HepG2 (cell line): Measurements from ENCODE around the gene GADD45A.

Experiments used
- BRCA1 ChIP-seq: sonication (generic); formaldehyde crosslinking; IDR thresholded peaks from 2 replicates; pipeline ENCODE4 v1.4.0; 2020; ENCODE audit warnings: missing genetic modification reagents
- PHF20 ChIP-seq: sonication (generic); formaldehyde crosslinking; IDR thresholded peaks from 2 replicates; pipeline ENCODE4 v1.5.0; 2020; ENCODE audit warnings: mild to moderate bottlenecking, missing genetic modification reagents
- SKI ChIP-seq: fragments of 450-650 bp; IDR thresholded peaks from one replicate; pipeline ENCODE4 v1.6.1; 2018; ENCODE audit warnings: mild to moderate bottlenecking; ENCODE audit not compliant: partially characterized antibody
- TF ChIP-seq, protein P1 (sequence below): sonication (generic); formaldehyde crosslinking; IDR thresholded peaks from 2 replicates; pipeline ENCODE4 v1.5.0; 2020; ENCODE audit warnings: mild to moderate bottlenecking, missing genetic modification reagents, moderate library complexity
- TF ChIP-seq, protein P2 (sequence below): sonication (generic); formaldehyde crosslinking; IDR thresholded peaks from 2 replicates; pipeline ENCODE4 v1.5.1; 2020; ENCODE audit warnings: mild to moderate bottlenecking, missing genetic modification reagents, moderate library complexity
- TF ChIP-seq, protein P3 (sequence below): sonication (generic); formaldehyde crosslinking; IDR thresholded peaks from 2 replicates; pipeline ENCODE4 v1.8.1; 2023; ENCODE audit warnings: missing genetic modification reagents, inconsistent platforms, borderline replicate concordance

DNA sequence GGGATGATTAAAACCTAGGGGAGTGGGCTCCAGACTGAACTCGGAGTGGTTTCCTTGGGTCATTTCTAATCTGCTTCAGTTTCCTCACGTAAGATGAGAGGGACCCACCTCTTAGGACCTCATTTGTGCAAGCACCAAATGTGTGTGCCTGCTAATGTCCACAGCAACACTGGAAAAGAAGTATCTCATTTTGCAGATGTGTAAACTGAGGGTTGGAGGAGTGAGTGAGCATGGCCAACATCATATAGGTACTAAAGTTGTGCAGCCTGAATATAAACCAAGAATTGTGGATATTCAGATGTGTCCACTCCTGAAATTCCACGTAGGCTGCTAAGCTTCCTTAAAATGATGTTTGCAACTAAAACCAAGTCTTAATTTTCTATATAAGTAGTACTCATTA, 51.7 kb downstream of the GADD45A start:
- TF ChIP-seq PHF20 (no peak), SKI (no peak), BRCA1 (CRISPR knock-in tag) (no peak)
- TF ChIP-seq, protein P1, sequence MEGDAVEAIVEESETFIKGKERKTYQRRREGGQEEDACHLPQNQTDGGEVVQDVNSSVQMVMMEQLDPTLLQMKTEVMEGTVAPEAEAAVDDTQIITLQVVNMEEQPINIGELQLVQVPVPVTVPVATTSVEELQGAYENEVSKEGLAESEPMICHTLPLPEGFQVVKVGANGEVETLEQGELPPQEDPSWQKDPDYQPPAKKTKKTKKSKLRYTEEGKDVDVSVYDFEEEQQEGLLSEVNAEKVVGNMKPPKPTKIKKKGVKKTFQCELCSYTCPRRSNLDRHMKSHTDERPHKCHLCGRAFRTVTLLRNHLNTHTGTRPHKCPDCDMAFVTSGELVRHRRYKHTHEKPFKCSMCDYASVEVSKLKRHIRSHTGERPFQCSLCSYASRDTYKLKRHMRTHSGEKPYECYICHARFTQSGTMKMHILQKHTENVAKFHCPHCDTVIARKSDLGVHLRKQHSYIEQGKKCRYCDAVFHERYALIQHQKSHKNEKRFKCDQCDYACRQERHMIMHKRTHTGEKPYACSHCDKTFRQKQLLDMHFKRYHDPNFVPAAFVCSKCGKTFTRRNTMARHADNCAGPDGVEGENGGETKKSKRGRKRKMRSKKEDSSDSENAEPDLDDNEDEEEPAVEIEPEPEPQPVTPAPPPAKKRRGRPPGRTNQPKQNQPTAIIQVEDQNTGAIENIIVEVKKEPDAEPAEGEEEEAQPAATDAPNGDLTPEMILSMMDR = no peak
- TF ChIP-seq, protein P2, sequence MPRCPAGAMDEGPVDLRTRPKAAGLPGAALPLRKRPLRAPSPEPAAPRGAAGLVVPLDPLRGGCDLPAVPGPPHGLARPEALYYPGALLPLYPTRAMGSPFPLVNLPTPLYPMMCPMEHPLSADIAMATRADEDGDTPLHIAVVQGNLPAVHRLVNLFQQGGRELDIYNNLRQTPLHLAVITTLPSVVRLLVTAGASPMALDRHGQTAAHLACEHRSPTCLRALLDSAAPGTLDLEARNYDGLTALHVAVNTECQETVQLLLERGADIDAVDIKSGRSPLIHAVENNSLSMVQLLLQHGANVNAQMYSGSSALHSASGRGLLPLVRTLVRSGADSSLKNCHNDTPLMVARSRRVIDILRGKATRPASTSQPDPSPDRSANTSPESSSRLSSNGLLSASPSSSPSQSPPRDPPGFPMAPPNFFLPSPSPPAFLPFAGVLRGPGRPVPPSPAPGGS = no peak
- TF ChIP-seq, protein P3, sequence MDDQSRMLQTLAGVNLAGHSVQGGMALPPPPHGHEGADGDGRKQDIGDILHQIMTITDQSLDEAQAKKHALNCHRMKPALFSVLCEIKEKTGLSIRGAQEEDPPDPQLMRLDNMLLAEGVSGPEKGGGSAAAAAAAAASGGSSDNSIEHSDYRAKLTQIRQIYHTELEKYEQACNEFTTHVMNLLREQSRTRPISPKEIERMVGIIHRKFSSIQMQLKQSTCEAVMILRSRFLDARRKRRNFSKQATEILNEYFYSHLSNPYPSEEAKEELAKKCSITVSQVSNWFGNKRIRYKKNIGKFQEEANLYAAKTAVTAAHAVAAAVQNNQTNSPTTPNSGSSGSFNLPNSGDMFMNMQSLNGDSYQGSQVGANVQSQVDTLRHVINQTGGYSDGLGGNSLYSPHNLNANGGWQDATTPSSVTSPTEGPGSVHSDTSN = no peak
